ENCODE results near the gene MYH9. TPM values are rescaled to one million over a fixed set of nuclear protein-coding genes. Genes with fewer than 3 reads are reported as not detected.

The MYH9 gene
- total and polyA plus RNA-seq, 2 experiments from 2014 or later = 140 to 188 TPM

DNA sequence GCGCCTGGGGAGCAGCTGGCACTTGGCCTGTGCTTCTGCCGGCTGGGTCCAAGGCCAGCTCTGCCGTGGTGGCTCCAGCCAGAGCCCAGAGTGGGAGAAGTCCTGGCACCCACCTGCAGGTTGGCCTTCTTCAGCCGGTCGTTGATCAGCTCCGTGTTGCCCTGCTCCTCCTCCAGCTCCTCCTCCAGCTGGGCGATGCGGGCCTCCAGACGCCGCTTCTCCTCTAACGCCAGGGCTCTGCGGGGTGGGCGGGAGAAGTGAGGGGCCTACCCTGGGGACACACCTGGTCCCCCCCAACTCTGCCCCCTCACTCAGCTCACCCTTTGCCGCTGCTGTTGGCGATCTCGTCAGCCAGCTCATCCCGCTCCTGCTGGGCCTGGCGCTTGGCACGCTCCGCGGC, 102.2 kb downstream of the MYH9 start:
- no peaks in the 10 kb centered on the region for H3K4me1 ChIP-seq (ENCODE audit: insufficient read depth)
- H4K20me1 ChIP-seq (ENCODE audit: insufficient read depth, poor library complexity, severe bottlenecking) = no peaks in the 10 kb centered on the region
- H3K4me2 ChIP-seq = no peak overlapping the region
- no peaks in the 10 kb centered on the region for H3K9me2 ChIP-seq (replicated peaks; ENCODE audit: insufficient read depth)
- H3K27ac ChIP-seq = no peak overlapping the region
- H3K4me3 ChIP-seq = no peak overlapping the region
- no peaks in the 10 kb centered on the region for H3K9me3 ChIP-seq (ENCODE audit: low read depth)
- 98% methylated on average over 8 of the region's 21 CpGs for WGBS (ENCODE audit: low lambda C conversion rate, missing lambda C conversion rate)
- TF ChIP-seq EZH2phosphoT487 (IDR thresholded peaks at IDR 0.05; ENCODE audit: low read depth, severe bottlenecking, unreplicated experiment) (no peak), EZH2 (IDR thresholded peaks at IDR 0.05; ENCODE audit: borderline replicate concordance) (no peak)
- TF ChIP-seq, protein P1, sequence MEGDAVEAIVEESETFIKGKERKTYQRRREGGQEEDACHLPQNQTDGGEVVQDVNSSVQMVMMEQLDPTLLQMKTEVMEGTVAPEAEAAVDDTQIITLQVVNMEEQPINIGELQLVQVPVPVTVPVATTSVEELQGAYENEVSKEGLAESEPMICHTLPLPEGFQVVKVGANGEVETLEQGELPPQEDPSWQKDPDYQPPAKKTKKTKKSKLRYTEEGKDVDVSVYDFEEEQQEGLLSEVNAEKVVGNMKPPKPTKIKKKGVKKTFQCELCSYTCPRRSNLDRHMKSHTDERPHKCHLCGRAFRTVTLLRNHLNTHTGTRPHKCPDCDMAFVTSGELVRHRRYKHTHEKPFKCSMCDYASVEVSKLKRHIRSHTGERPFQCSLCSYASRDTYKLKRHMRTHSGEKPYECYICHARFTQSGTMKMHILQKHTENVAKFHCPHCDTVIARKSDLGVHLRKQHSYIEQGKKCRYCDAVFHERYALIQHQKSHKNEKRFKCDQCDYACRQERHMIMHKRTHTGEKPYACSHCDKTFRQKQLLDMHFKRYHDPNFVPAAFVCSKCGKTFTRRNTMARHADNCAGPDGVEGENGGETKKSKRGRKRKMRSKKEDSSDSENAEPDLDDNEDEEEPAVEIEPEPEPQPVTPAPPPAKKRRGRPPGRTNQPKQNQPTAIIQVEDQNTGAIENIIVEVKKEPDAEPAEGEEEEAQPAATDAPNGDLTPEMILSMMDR (IDR thresholded peaks at IDR 0.05; ENCODE audit: poor library complexity) = no peak
- no peak overlapping the region for H2AFZ ChIP-seq
- no peak for DNase-seq (ENCODE audit: low spot score)
- H3K27me3 ChIP-seq = no peaks in the 10 kb centered on the region
- H3K36me3 ChIP-seq (replicated peaks; ENCODE audit: insufficient read depth, low read depth) = no peaks in the 10 kb centered on the region
- H3K79me2 ChIP-seq = no peaks in the 10 kb centered on the region

DNA sequence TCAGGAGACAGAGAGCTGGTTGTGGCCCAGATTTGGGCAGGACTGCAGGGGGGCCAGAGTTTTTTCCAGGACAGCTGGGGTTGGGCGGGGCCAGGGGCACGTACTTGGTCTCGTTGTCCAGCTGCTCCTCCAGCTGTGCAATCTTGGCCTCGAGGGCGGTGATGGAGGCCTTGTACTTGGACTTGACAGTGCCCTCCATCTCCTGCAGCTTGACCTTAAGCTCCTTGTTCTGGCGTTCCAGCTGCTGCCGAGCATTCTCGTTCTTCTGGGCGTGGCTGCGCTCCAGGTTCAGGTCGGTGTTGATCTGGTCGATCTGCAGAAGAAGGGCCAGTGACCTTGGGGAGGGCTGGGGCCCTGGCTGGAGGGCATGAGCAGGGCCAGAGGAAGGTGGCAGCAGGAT, 102.8 kb downstream of the MYH9 start:
- Histone ChIP-seq H3K27ac (no peak overlapping the region), H3K4me2 (no peak overlapping the region), H3K79me2 (no peaks in the 10 kb centered on the region)

DNA sequence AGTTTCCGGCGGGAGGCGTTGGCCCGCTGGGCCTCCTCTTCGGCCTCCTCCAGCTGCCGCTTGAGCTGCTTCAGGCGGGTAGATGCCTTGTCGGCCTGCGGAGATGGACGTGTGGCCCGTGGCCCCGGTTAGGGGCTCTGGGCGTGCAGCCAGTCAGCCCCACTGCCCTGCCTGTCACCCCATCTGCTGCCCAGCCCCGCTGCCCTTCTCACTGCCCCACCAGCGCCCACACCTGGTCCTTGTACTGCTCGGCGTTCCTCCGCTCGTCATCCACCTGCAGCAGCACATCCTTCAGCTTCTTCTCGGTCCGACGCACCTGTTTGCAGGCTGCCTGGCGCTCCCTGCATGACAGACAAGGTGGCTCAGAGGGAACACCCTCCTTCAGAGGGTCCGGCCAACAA, 103.6 kb downstream of the MYH9 start:
- DNase-seq (ENCODE audit: low spot score) = no peak
- no peaks in the 10 kb centered on the region for H3K4me1 ChIP-seq (ENCODE audit: insufficient read depth)
- TF ChIP-seq EZH2 (IDR thresholded peaks at IDR 0.05; ENCODE audit: borderline replicate concordance) = no peak
- TF ChIP-seq, protein P1 (IDR thresholded peaks at IDR 0.05; ENCODE audit: poor library complexity) = no peak
- TF ChIP-seq EZH2phosphoT487 (IDR thresholded peaks at IDR 0.05; ENCODE audit: low read depth, severe bottlenecking, unreplicated experiment) = no peak
- no peaks in the 10 kb centered on the region for H4K20me1 ChIP-seq (ENCODE audit: insufficient read depth, poor library complexity, severe bottlenecking)
- no peaks in the 10 kb centered on the region for H3K36me3 ChIP-seq (replicated peaks; ENCODE audit: insufficient read depth, low read depth)
- no peak overlapping the region for H3K4me3 ChIP-seq
- H3K27ac ChIP-seq = no peak overlapping the region
- no peaks in the 10 kb centered on the region for H3K9me2 ChIP-seq (replicated peaks; ENCODE audit: insufficient read depth)
- H2AFZ ChIP-seq = no peak overlapping the region
- no peaks in the 10 kb centered on the region for H3K79me2 ChIP-seq
- H3K4me2 ChIP-seq = no peak overlapping the region
- no peaks in the 10 kb centered on the region for H3K9me3 ChIP-seq (ENCODE audit: low read depth)
- WGBS (ENCODE audit: low lambda C conversion rate, missing lambda C conversion rate) = 95% methylated on average over 20 of the region's 24 CpGs
- no peaks in the 10 kb centered on the region for H3K27me3 ChIP-seq

More for the DNA sequence above, 102.8 kb downstream of the MYH9 start:
- Histone ChIP-seq H3K9me3 (ENCODE audit: low read depth) (no peaks in the 10 kb centered on the region), H3K4me1 (ENCODE audit: insufficient read depth) (no peaks in the 10 kb centered on the region), H3K9me2 (replicated peaks; ENCODE audit: insufficient read depth) (no peaks in the 10 kb centered on the region), H4K20me1 (ENCODE audit: insufficient read depth, poor library complexity, severe bottlenecking) (no peaks in the 10 kb centered on the region), H3K27me3 (no peaks in the 10 kb centered on the region), H2AFZ (no peak overlapping the region), H3K36me3 (replicated peaks; ENCODE audit: insufficient read depth, low read depth) (no peaks in the 10 kb centered on the region), H3K4me3 (no peak overlapping the region)
- TF ChIP-seq, protein P1 (IDR thresholded peaks at IDR 0.05; ENCODE audit: poor library complexity) = no peak
- TF ChIP-seq EZH2phosphoT487 (IDR thresholded peaks at IDR 0.05; ENCODE audit: low read depth, severe bottlenecking, unreplicated experiment) (no peak), EZH2 (IDR thresholded peaks at IDR 0.05; ENCODE audit: borderline replicate concordance) (no peak)
- no peak for DNase-seq (ENCODE audit: low spot score)
- WGBS (ENCODE audit: low lambda C conversion rate, missing lambda C conversion rate) = 94% methylated on average over 12 of the region's 12 CpGs

Measured in hepatocyte (in vitro differentiated cells).